Esophagus squamous epithelium (tissue), 4 donors: ENCODE data around the gene RASGRP4.

ENCODE experiments used
- CTCF ChIP-seq, 6 experiments: fragments of 450-650 bp in 4 of 6; fragments of 200-600 bp in 2 of 6; sonication (generic) in 2 of 6; IDR thresholded peaks; one replicate each; pipeline ENCODE4 v1.5.1; 2016 to 2019; ENCODE audit warnings: antibody characterized with exemption in 6 of 6, mild to moderate bottlenecking in 4 of 6, moderate library complexity in 4 of 6
- POLR2A ChIP-seq, 4 donors: fragments of 450-650 bp; IDR thresholded peaks; one replicate each; pipeline ENCODE4 v1.6.1; 2017; ENCODE audit warnings: antibody characterized with exemption in 4 of 4, mild to moderate bottlenecking in 4 of 4, moderate library complexity in 3 of 4

DNA sequence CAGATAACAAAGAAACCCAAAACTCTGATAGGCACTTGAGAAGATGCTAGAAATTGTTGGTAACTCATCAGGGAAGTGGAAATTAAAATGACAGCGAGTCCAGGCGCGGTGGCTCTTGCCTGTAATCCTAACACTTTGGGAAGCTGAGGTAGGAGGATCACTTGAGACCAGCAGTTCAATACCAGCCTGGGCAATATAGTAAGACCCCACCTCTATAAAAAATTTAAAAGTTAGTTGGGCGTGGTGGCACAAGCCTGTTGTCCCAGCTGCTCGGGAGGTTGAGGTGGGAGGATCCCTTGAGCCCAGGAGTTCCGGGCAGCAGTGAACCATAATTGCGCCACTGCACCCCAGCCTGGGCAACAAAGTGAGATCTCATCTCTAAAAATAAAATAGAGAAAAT, 4.9 kb upstream of the RASGRP4 start:
- no peak for TF ChIP-seq CTCF (IDR thresholded peaks at IDR 0.05)
- TF ChIP-seq POLR2A (IDR thresholded peaks at IDR 0.05), result no peak
